ENCODE results near the gene NUP205.

- TF ChIP-seq POLR2A (IDR thresholded peaks at IDR 0.05; ENCODE audit: low read depth, low read length) (no peak), TAF1 (IDR thresholded peaks at IDR 0.05; ENCODE audit: borderline replicate concordance, low read depth, low read length) (no peak)
Observed at GRCh38 chr7:135597926-135598305, 40.2 kb downstream of the NUP205 start.

Data from GM12892 (cell line).